Activated CD4-positive, alpha-beta T cell treated with anti-CD3 and anti-CD28 coated beads for 36 hours (primary cell): ENCODE measurements around the gene C12orf76. TPM values are rescaled to one million over a fixed set of nuclear protein-coding genes. Genes with fewer than 3 reads are reported as not detected.
"Not testable (repeated sequence)": the region's sequence is repeated elsewhere in the genome, so short reads cannot be mapped to it uniquely, and the experiment has no call there.

ENCODE experiments used
- ATAC-seq: fragments of 200-7000 bp; cut with Tn5 transposase; one replicate; pipeline ENCODE4 v1.10.0; 2021; ENCODE audit warnings: mild to moderate bottlenecking, moderate library complexity
- CTCF ChIA-PET: fragments of 350-600 bp; sonication (Branson Sonifier 250); formaldehyde crosslinking; loops from one replicate; lab custom pipeline; 2021; ENCODE audit warnings: antibody characterized with exemption; lab: Charles Lee
- POLR2A ChIA-PET: fragments of 350-600 bp; sonication (Branson Sonifier 250); formaldehyde crosslinking; loops from one replicate; lab custom pipeline; 2021; ENCODE audit warnings: antibody characterized with exemption, inconsistent platforms; lab: Charles Lee
- DNase-seq: peaks from one replicate; pipeline ENCODE4 v3.0.0-alpha.2; 2020
- H3K27ac Mint-ChIP-seq: one replicate; pipeline ENCODE4 v1.8.0; 2021; ENCODE audit warnings: mixed read lengths
- H3K27me3 Mint-ChIP-seq: one replicate; pipeline ENCODE4 v1.8.0; 2021; ENCODE audit warnings: mixed read lengths
- H3K36me3 Mint-ChIP-seq: one replicate; pipeline ENCODE4 v1.8.0; 2021; ENCODE audit warnings: low read depth, mixed read lengths
- H3K4me1 Mint-ChIP-seq: one replicate; pipeline ENCODE4 v1.8.0; 2021; ENCODE audit warnings: mixed read lengths
- H3K4me3 Mint-ChIP-seq: one replicate; pipeline ENCODE4 v1.8.0; 2021; ENCODE audit warnings: mild to moderate bottlenecking, moderate library complexity, mixed read lengths
- H3K9me3 Mint-ChIP-seq: one replicate; pipeline ENCODE4 v1.8.0; 2021; ENCODE audit warnings: low read depth, mixed read lengths
- intact Hi-C, 2 experiments: fragments of 100-400 bp; cut with DNase I in 1 of 2; cut with micrococcal nuclease in 1 of 2; formaldehyde crosslinking; loops; one replicate each; pipeline versions ENCODE4 v1.14.2 to v1.15.1; 2022 to 2024; cut with DNase I, micrococcal nuclease
- total RNA-seq, 2 experiments: library from RNA; stranded (reverse); gene quantifications; one replicate each; pipeline ENCODE4 v1.2.3, GENCODE V29; 2021

C12orf76 gene
- total RNA-seq: 10 to 100 TPM; 10.2 to 10.5 TPM

- ATAC-seq: peak; percentile 100
- Mint-ChIP-seq H3K9me3 (no peaks in the 10 kb centered on the region), H3K27me3 (no peaks in the 10 kb centered on the region), H3K4me1 (peaks cover 28% of the 10 kb centered on the region), H3K36me3 (peaks cover 2% of the 10 kb centered on the region), H3K4me3 (peak within 1 kb of the TSS; percentile 78), H3K27ac (peak within 1 kb of the TSS; percentile 94)
- DNase-seq: peak; percentile 95
- intact Hi-C loops: loop anchor here (1.0 to 2.0 kb wide), 6 partner anchors 31 to 572 kb away; partner anchors contain the start of genes ATP2A2 (in 1 of the 2), FAM222A (in 1 of the 2), GIT2 (in 1 of the 2) and IFT81 (in 1 of the 2)
- CTCF ChIA-PET: interaction anchor here (0.6 to 1.5 kb wide), 3 partner anchors 8 to 50 kb away, joined by 3 to 4 read pairs (median 3); no protein-coding TSS in a partner anchor
- POLR2A ChIA-PET: interaction anchor here (1.0 kb wide), 1 partner anchor 31 kb away, joined by 3 read pairs; no protein-coding TSS in a partner anchor
Observed at GRCh38 chr12:110048242-110049027, at the start of gene C12orf76. C12orf76 (minus strand) TSS chr12:110048522; CDS start chr12:110048495, 27 bp downstream.

GRCh38 chr12:110093631-110094311 is 45.4 kb upstream of the C12orf76 start:
- intact Hi-C loops: no loop called here
- ChIA-PET CTCF (interaction anchor here (0.6 to 0.8 kb wide), 3 partner anchors 10 to 81 kb away, joined by 3 to 5 read pairs (median 4); no protein-coding TSS in a partner anchor), POLR2A (no interaction called here)
- Mint-ChIP-seq H3K4me3 (no peak overlapping the region), H3K36me3 (no peaks in the 10 kb centered on the region), H3K4me1 (no peaks in the 10 kb centered on the region), H3K9me3 (no peaks in the 10 kb centered on the region), H3K27ac (no peak overlapping the region), H3K27me3 (peaks cover 13% of the 10 kb centered on the region)
- ATAC-seq: no peak
- DNase-seq: no peak

- H3K4me1 Mint-ChIP-seq: no peaks in the 10 kb centered on the region
- intact Hi-C loops: no loop called here
- ATAC-seq (no peak), DNase-seq (no peak)
- no peak overlapping the region for H3K27ac Mint-ChIP-seq
- ChIA-PET POLR2A (no interaction called here), CTCF (interaction anchor here (0.9 to 1.8 kb wide), 5 partner anchors 9 to 163 kb away, joined by 3 to 8 read pairs (median 6); no protein-coding TSS in a partner anchor)
- H3K27me3 Mint-ChIP-seq: peaks cover 15% of the 10 kb centered on the region
- H3K9me3 Mint-ChIP-seq: no peaks in the 10 kb centered on the region
- no peaks in the 10 kb centered on the region for H3K36me3 Mint-ChIP-seq
- no peak overlapping the region for H3K4me3 Mint-ChIP-seq
Observed at GRCh38 chr12:110091136-110091711, 42.9 kb upstream of the C12orf76 start.

GRCh38 chr12:110090266-110091135 is 42.2 kb upstream of the C12orf76 start:
- CTCF ChIA-PET: interaction anchor here (0.7 to 1.8 kb wide), 6 partner anchors 9 to 162 kb away, joined by 4 to 11 read pairs (median 6); no protein-coding TSS in a partner anchor
- no peak for ATAC-seq
- H3K36me3 Mint-ChIP-seq: no peaks in the 10 kb centered on the region
- H3K4me3 Mint-ChIP-seq: no peak overlapping the region
- intact Hi-C loops: no loop called here
- no peak for DNase-seq
- no peak overlapping the region for H3K27ac Mint-ChIP-seq
- H3K9me3 Mint-ChIP-seq: no peaks in the 10 kb centered on the region
- POLR2A ChIA-PET: no interaction called here
- peaks cover 15% of the 10 kb centered on the region for H3K27me3 Mint-ChIP-seq
- H3K4me1 Mint-ChIP-seq: no peaks in the 10 kb centered on the region

GRCh38 chr12:110088936-110089335 is 40.6 kb upstream of the C12orf76 start:
- H3K27me3 Mint-ChIP-seq: peaks cover 15% of the 10 kb centered on the region
- H3K9me3 Mint-ChIP-seq: no peaks in the 10 kb centered on the region
- DNase-seq: no peak
- no peaks in the 10 kb centered on the region for H3K36me3 Mint-ChIP-seq
- ATAC-seq: no peak
- ChIA-PET POLR2A (no interaction called here), CTCF (interaction anchor here (1.3 to 1.6 kb wide), 2 partner anchors 10 to 22 kb away, joined by 4 to 11 read pairs; no protein-coding TSS in a partner anchor)
- no peak overlapping the region for H3K4me3 Mint-ChIP-seq
- no peaks in the 10 kb centered on the region for H3K4me1 Mint-ChIP-seq
- intact Hi-C loops: no loop called here
- no peak overlapping the region for H3K27ac Mint-ChIP-seq

GRCh38 chr12:110088216-110088615 is 39.9 kb upstream of the C12orf76 start:
- ATAC-seq, DNase-seq, H3K4me1 Mint-ChIP-seq, H3K36me3 Mint-ChIP-seq, H3K9me3 Mint-ChIP-seq, H3K27ac Mint-ChIP-seq, POLR2A ChIA-PET, H3K4me3 Mint-ChIP-seq, intact Hi-C loops: not testable (repeated sequence)
- peaks cover 15% of the 10 kb centered on the region for H3K27me3 Mint-ChIP-seq
- CTCF ChIA-PET: interaction anchor here (0.9 kb wide), 1 partner anchor 343 kb away, joined by 4 read pairs; no protein-coding TSS in a partner anchor

- peaks cover 5% of the 10 kb centered on the region for H3K27me3 Mint-ChIP-seq
- ATAC-seq (no peak), DNase-seq (no peak)
- H3K9me3 Mint-ChIP-seq: peaks cover 3% of the 10 kb centered on the region
- peaks cover 12% of the 10 kb centered on the region for H3K4me1 Mint-ChIP-seq
- H3K4me3 Mint-ChIP-seq: no peak overlapping the region
- POLR2A ChIA-PET: no interaction called here
- CTCF ChIA-PET: interaction anchor here (1.4 to 1.8 kb wide), 2 partner anchors 9 to 15 kb away, joined by 3 to 6 read pairs; no protein-coding TSS in a partner anchor
- peaks cover 3% of the 10 kb centered on the region for H3K36me3 Mint-ChIP-seq
- H3K27ac Mint-ChIP-seq: no peak overlapping the region
- intact Hi-C loops: no loop called here
Observed at GRCh38 chr12:110084314-110085015, 36.1 kb upstream of the C12orf76 start.

GRCh38 chr12:110080410-110080809 is 32.1 kb upstream of the C12orf76 start:
- intact Hi-C loops: no loop called here
- Mint-ChIP-seq H3K27me3 (no peaks in the 10 kb centered on the region), H3K27ac (peak overlapping the region; percentile 94), H3K9me3 (peaks cover 3% of the 10 kb centered on the region), H3K4me3 (no peak overlapping the region), H3K36me3 (peaks cover 3% of the 10 kb centered on the region), H3K4me1 (peaks cover 30% of the 10 kb centered on the region)
- no peak for DNase-seq
- ChIA-PET CTCF (interaction anchor here (0.9 to 1.2 kb wide), 2 partner anchors 54 to 95 kb away, joined by 3 read pairs; no protein-coding TSS in a partner anchor), POLR2A (interaction anchor here (1.0 to 1.1 kb wide), 2 partner anchors 32 to 43 kb away, joined by 3 read pairs; partner anchors contain the start of genes C12orf76 and IFT81)
- ATAC-seq: no peak

GRCh38 chr12:110079477-110080400 is 31.4 kb upstream of the C12orf76 start:
- H3K36me3 Mint-ChIP-seq: peaks cover 3% of the 10 kb centered on the region
- no peaks in the 10 kb centered on the region for H3K27me3 Mint-ChIP-seq
- CTCF ChIA-PET: interaction anchor here (0.6 to 1.2 kb wide), 8 partner anchors 21 to 522 kb away, joined by 3 read pairs; no protein-coding TSS in a partner anchor
- ATAC-seq (peak; percentile 91), DNase-seq (peak; percentile 83)
- POLR2A ChIA-PET: interaction anchor here (0.7 to 1.1 kb wide), 5 partner anchors 24 to 422 kb away, joined by 3 to 13 read pairs (median 3); partner anchors contain the start of genes C12orf76, IFT81, RAD9B and VPS29
- peak overlapping the region; percentile 57 for H3K4me3 Mint-ChIP-seq
- H3K4me1 Mint-ChIP-seq: peaks cover 30% of the 10 kb centered on the region
- peaks cover 3% of the 10 kb centered on the region for H3K9me3 Mint-ChIP-seq
- peak overlapping the region; percentile 94 for H3K27ac Mint-ChIP-seq
- intact Hi-C loops: loop anchor here (1.0 to 2.0 kb wide), 4 partner anchors 24 to 45 kb away; partner anchors contain the start of genes C12orf76 (in 2 of the 2) and IFT81 (in 1 of the 2)
